ENCODE data around the gene KAZALD1.

Gene KAZALD1

GRCh38 chr10:101095550-101096213 lies 33.9 kb downstream of the KAZALD1 start:
- no peak for DNase-seq

GRCh38 chr10:101096378-101096777 lies 34.6 kb downstream of the KAZALD1 start:
- no peak for DNase-seq

DNA sequence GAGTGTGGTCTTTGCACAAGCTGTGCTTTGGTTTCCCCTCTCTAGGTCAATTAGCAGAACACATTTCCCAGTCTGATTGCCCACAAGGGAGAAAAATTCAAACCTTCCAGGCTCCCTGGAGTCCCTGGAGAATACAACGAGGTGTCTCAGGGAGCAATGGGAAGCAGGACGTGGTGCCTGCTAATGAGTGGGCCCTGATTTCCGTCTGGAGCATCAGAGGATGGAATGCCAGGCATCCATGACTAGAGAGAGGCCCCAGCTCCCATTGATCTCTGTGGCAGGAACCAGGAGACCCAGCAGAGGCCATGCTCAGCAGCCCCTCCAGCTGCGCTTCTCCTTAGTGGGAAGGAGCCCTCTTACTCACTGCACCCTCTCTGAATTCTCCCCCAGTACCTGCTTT lies 36.1 kb downstream of the KAZALD1 start:
- no peak for DNase-seq

- DNase-seq: no peak
These were observed 38.1 kb downstream of the KAZALD1 start for GRCh38 chr10:101099901-101100300.

- DNase-seq: no peak
These were observed 39.6 kb downstream of the KAZALD1 start for GRCh38 chr10:101101372-101101881.

DNA sequence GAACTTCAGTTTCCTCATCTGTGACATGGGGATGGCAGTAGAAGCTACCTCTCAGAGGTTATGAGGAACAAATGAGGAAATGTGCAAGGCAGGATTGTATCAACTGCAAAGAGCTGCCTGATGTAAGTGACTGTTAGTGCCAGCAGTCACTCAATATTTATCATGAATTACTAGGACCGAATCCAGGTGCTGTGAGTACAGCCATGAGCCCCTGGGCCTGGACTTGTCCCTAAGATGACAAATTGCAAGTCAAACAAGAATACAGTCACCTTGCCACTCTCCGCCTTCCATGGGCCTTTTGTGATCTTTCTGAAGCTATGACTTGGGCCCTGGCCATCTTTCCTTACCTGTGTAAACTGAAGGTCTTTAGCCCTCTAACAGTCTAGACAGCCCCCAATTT lies 41.6 kb downstream of the KAZALD1 start:
- no peak for DNase-seq

GRCh38 chr10:101106351-101106750 lies 44.6 kb downstream of the KAZALD1 start:
- DNase-seq: no peak

GRCh38 chr10:101107771-101108170 lies 46.0 kb downstream of the KAZALD1 start:
- no peak for DNase-seq

DNA sequence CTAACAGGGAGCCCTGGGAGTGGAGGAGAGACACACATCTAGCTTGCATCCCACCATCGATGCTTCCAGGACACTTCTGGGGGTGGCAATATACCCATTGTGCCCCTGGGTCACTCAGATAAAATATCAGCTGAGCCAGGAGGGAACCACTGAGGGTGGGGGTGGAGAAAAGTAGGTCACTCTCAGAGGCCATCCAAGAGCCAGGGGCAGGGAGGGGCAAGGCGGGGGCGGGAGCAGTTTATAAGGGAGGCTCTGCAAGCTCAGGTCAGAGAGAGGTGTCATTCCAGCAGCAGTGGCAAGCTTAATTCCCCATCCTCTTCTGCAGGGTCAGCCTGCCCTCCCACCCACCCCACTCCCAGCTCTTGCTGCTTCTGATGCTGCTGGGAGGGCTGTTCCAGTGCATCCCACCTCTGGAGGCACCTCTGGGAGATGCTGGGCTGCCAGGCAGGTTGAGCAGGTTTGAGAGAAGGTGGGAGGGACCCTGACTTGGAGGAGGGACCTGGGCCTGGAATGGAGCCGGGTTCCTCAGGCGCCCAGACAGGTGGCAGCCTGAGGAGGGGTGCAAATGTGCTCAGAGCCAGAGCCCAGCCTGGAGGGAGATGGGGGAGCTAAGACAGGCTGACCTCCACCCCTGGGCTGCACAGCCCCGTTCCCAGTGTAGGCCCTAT lies 49.2 kb downstream of the KAZALD1 start:
- no peak for DNase-seq

- no peak for DNase-seq
These were observed 49.8 kb downstream of the KAZALD1 start for GRCh38 chr10:101111547-101111946.

GRCh38 chr10:101112799-101113594 lies 51.2 kb downstream of the KAZALD1 start:
- no peak for DNase-seq

DNA sequence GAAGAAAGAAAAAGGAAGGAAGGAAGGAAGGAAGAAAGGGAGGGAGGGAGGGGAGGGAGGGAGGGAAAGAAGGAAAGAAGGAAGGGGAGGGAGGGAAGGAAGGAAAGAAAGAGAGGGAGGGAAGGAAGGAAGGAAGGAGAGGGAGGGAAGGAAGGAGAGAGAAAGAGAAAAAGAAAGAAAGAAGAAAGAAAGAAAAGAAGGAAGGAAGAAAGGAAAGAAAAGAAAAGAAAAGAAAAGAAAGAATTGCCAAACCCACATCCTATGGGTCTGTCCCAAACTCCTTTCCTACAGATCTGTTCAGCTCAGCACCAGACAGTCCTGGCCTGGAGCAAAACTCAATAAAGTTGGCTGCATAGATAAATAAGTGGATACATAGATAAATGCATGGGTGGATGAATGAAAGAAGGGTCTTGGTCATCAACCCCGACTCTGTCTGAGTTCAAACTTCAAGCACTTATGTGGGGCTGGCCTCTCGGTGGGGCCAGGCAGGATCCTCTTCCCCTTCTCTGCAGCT lies 52.2 kb downstream of the KAZALD1 start:
- no peak for DNase-seq

DNA sequence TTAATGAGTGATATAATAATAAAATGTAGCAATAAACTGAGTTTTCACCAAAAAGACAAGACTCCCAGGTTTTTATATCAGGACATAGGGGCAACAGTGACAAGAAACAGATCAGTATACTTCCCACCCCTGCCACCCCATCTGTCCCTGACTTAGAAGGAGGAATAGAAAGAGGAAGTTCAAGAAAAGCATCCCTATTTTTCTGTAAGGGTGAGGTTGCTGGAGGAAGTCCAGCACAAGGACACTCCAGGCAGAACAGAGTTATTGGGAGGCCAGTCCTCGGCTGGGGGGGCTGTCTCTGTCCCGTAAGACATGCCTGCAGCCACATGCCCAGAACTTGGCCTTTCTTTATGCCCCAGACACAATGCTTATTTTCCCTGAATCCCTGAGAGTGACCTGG lies 52.9 kb downstream of the KAZALD1 start:
- DNase-seq: no peak

All from NCI-H2107 (cell line).